HG03108 (cell line): Measurements from ENCODE around the gene POU2F1.
"Not testable (repeated sequence)": the region's sequence is repeated elsewhere in the genome, so short reads cannot be mapped to it uniquely, and the experiment has no call there.

Source experiments
- ATAC-seq: cut with Tn5 transposase; IDR thresholded peaks from one replicate; pipeline ENCODE4 v1.9.1; 2021; ENCODE audit warnings: moderate library complexity; ENCODE audit not compliant: unreplicated experiment

Gene POU2F1

GRCh38 chr1:167202049-167202448 lies 18.6 kb upstream of the POU2F1 start:
- ATAC-seq = no peak

DNA sequence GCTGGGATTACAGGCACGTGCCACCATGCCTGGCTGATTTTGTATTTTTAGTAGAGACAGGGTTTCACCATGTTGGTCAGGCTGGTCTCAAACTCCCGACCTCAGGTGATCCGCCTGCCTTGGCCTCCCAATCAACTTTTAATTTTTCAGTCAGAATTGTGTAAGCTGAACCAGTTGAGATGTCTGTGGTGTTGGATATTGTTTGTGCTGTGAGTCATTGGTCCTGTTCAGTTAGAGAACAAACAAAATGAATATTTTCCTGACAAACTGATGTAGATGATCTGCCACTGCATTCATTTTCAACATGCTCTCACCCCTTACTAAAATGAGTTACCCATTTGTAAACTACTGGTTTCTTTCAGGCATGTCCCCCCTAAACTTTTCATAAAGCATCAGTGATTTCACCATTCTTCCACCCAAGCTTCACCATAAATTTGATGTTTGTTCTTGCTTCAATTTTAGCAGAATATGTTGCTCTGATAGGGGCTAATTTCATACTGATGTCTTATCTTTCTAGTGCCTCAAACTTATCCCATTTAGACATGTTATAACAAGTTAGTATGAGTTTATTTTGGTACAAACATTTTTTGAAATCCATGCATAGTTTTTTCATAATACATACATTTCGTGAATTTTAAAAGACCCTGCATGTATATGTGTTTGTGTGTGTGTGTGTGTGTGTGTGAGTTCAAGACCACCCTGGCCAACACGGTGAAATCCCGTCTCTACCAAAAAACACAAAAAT lies 15.2 kb upstream of the POU2F1 start:
- ATAC-seq = not testable (repeated sequence)

GRCh38 chr1:167206166-167206835 lies 14.4 kb upstream of the POU2F1 start:
- no peak for ATAC-seq

GRCh38 chr1:167207940-167208623 lies 12.6 kb upstream of the POU2F1 start:
- ATAC-seq = no peak

GRCh38 chr1:167208624-167208976 lies 12.1 kb upstream of the POU2F1 start:
- ATAC-seq = no peak

GRCh38 chr1:167209044-167209443 lies 11.6 kb upstream of the POU2F1 start:
- ATAC-seq = no peak

DNA sequence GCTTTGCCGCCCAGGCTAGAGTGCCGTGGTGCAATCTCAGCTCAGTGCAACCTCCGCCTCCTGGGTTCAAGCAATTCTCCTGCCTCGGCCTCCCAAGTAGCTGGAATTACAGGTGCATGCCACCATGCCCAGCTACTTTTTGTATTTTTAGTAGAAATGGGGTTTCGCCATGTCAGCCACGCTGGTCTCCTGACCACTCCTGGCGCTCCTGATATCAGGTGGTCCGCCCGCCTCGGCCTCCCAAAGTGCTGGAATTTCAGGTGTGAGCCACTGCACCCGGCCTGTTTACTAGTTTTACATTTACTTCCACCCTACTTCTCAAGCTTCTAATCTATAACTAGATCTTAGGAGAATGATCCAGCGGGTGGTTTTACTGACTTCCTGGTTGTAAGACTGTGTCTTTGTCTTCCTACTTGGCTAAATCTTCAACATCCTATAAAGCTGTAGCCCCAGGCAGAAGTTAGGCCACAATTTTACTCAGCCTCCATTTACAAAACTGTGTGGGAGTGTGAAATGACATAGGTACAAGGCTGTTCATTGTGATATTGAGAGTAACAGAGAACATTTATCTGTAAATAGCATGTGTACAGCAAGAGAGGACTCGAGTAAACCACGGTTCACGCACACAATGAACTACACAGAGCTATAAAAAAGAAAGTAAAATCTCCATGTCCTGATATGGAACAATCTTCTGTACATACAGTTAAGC lies 9.6 kb upstream of the POU2F1 start:
- no peak for ATAC-seq

DNA sequence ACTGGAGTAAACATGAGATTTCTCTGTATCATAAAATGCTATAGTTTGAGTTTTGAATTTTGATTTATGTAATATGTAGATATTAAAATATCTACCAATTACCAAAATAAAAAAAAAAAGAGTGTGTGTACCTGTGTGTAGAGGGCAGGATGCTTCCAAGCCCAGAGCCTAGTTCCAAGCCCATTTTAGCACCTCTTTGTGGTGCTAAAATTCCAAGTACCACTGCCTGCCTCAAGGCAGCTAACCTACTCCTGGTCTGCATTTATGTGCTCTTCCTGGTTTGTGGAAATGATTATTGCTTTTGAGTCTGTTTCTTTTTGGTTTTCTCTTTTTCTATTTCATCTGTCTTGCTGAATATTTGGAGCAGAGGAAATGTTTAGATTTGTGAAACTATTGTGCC lies 8.7 kb upstream of the POU2F1 start:
- ATAC-seq = no peak

DNA sequence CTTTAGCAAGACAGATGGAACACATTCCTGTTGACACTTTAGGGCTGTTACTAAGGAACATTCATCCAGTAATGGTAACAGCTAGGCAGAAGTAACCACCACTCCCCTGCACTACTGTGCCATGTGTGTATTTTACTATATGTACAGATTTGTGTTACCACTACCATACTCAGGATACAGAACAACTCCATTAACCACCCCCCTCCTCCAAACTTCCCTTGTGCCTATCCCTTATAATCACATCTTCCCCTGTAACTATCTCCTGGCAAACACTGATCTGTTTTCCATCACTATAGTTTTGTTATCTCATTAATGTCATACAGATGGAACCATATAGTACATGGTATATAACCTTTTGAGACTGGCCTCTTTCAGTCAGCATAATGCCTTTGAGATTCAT lies 3.9 kb upstream of the POU2F1 start:
- ATAC-seq = no peak

DNA sequence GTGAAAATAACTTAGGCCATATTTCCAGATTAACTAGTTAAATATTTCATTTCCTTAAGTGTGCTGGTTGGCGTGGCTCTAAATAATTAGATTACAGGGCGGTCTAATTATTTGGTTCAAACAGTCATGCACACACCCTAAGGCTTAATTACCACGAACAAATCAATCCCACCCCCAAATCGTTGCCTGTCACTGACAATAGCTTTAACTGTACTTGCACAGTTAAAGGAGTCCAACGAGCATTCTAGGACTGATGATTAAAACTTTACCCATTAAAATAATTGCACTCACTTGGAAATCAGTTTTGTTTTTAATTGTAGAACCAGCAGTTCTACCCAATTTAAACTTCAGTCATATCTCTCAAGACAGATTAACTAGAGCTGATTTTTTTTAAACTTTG lies 1.5 kb upstream of the POU2F1 start:
- ATAC-seq = no peak

GRCh38 chr1:167219646-167220536 lies 795 bp upstream of the POU2F1 start:
- peak; percentile 26 for ATAC-seq

- ATAC-seq = peak; percentile 1
Measured at GRCh38 chr1:167221126-167221737, 546 bp downstream of the POU2F1 start.

DNA sequence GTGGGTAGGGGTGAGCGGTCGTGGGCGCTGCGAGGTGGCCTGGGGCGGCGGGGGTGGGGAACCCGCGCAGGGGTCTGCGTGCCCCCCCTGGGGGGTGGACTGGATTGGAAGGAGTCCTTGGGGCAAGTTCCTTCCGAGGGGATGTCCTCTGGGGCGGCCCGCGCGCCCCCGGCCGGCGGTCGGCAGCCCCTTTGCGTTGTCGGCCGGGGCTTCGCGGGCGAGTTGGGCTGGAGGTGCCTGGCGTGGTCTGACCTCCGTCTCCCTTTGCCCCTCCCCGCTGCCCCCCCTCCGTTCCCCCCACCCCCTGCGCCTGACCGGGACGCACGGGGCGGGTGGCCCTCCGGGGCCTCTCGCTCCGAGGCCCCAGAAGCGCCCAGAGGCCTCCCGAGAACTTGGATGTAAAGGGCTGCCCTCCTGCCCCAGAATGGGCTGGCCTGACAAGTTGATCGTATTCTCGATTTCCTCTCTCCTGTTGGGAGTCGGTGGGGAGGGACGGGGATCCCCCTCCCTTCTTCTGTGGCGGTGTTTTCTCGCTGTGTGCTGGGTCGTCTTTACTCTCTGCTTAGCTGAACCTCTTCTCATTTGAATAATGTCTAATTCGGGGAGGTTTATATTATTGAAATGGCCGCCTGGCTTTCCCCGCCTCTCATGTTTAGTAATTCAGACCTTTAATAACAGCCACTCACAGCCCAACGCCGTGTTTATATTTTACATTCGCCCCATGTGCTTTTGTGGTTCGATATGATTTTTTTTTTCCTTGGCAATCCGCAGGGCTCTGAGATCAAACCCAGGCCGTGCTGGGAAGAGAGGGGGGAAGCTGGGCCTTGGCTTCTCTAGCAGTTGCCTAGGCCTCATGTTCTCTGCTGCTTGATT lies 1.3 kb downstream of the POU2F1 start:
- ATAC-seq = peak; percentile 48

DNA sequence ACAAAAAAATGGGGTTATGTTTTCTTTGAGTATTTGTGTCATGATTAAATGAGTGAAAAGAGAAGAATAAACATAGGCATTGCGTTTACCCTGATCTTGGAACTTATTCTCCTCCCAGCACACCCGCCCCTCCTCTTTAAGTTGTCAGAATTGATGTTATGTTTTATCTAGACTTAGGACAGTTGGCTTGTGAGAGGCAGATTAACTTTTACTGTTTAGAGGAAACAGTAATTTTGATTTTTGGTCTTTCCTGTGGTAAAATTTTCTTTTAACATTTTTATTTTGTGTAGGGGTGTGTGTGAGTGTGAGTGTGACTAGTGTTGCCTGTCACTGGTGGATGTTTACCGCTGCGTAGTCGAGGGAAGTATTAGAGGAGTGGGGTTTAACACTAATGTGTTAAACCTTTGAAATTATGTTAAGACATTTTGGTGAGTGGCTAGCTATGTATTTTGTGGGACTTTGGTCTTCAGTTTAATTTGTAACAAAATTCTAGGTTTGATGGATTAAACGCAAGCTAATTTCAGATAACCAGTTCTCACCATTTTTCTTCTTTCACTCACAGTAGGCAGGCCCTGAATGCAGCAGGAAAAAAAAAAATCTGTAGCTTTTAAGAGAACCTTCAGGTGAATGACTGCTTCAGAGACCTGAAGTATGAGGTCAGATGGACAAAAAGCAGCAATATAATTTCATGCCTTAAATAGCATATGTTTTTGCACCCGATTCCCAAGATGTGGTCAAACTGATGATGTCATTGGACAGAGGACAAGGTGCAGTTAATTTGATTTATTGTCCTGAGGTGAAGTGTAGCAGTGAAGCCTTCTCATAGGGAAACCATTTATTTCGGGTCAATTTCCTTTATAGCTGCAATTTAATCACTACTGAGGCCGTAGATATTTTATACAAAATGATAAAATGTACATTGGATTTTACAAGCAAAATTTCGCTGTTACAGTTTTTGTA lies 2.7 kb downstream of the POU2F1 start:
- ATAC-seq = no peak

DNA sequence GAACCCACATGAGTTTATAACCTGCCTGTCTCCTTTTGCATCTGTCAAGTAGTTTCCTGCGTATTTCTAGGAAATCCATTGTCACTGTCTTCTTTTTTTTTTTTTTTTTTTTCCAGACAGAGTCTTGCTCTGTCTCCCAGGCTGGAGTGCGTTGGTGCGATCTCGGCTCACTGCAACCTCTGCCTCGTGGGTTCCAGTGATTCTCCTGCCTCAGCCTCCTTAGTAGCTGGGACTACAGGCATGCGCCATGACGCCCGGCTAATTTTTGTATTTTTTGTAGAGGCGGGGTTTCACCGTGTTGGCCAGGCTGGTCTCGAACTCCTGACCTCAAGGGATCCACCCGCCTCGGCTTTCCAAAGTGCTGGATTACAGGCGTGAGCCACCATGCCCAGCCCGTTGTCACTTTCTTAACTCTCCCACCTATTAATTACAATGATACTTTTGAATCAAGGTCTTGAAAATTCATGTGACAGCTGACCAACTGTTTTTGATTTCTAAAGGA lies 4.1 kb downstream of the POU2F1 start:
- ATAC-seq = not testable (repeated sequence)

DNA sequence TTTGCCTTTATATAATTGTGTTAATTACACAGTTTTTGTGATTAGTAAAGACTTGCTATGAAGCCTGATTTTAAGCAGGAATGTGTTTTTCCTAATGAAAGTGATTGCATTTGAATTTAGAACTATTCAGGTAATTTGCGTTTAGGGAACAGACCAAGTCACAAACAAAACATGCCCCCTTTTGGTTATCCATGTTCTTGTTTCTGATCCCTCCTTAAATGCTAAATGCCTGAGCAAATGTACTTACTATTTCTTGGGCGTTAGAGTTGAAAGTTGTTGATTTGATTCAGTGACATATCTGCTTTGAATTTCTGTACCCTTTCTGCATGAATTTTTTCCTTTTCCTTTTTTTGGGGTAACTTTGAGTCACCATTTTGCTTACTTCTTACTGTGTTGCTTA lies 5.2 kb downstream of the POU2F1 start:
- ATAC-seq = no peak

- no peak for ATAC-seq
Measured at GRCh38 chr1:167227934-167228378, 7.3 kb downstream of the POU2F1 start.
